ENCODE results near the gene NAIP. TPM values are rescaled to one million over a fixed set of nuclear protein-coding genes. Genes with fewer than 3 reads are reported as not detected.

Gene NAIP
- total RNA-seq, 1 donor from 2014 or later: 32.8 TPM

Other genes with a start within 250 kb of the NAIP start
- gene SERF1A, start 124.7 kb downstream of the NAIP start, total RNA-seq: 21.8 to 25.6 TPM (median 23.3 TPM) in 3 replicates
- gene SMN1, start 100.3 kb downstream of the NAIP start, total RNA-seq: 39.9 to 45.3 TPM (median 40.9 TPM) in 3 replicates
- gene GTF2H2, start 42.3 kb upstream of the NAIP start, total RNA-seq: 29.5 to 31.8 TPM (median 30.1 TPM) in 3 replicates

Measured in mesothelial cell of epicardium (in vitro differentiated cells).